ENCODE results near the gene DNASE1.

The DNASE1 gene

DNA sequence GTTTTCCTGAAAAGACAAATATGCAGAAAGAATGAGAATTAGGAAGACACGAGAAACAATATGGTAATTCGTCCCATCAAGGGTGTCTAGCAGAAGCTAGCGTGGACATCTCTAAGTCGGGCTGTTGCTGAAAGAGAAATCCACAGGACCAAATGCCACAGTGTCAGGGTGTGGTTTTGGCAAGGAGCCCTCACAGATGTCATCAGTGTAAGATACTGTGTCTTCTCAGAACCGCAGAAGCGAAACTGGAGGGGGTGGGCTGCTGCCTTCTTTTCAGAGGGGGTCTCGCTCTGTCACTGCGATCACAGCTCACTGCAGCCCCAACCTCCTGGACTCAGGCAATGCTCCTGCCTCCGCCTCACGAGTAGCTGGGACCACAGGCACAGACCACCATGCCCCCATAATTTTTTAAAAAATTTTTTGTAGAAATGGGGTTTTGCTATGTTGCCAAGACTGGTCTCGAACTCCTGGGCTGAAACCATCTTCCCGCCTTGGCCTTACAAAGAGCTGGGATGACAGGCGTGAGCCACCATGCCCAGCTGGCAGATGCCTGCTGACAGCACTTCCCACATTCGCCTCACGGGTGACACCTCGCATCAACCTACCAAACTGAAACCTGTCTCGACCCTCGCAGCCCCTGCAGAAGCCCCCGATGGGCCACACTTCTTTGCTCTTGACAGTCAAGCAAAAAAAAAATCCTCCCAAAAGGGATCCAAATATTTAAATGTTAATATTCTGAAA lies 36.7 kb downstream of the DNASE1 start:
- TF ChIP-seq SIN3A (IDR thresholded peaks at IDR 0.05; ENCODE audit: borderline replicate concordance, insufficient read depth, low read length) (no peak), TAF1 (IDR thresholded peaks at IDR 0.05; ENCODE audit: borderline replicate concordance, insufficient read depth, low read length) (no peak), POLR2AphosphoS5 (IDR thresholded peaks at IDR 0.05; ENCODE audit: low read depth, low read length) (no peak), FOXP2 (optimal IDR thresholded peaks at IDR 0.05; ENCODE audit: borderline replicate concordance, extremely low read depth, extremely low read length, insufficient read depth) (no peak)
- TF ChIP-seq, protein P1, sequence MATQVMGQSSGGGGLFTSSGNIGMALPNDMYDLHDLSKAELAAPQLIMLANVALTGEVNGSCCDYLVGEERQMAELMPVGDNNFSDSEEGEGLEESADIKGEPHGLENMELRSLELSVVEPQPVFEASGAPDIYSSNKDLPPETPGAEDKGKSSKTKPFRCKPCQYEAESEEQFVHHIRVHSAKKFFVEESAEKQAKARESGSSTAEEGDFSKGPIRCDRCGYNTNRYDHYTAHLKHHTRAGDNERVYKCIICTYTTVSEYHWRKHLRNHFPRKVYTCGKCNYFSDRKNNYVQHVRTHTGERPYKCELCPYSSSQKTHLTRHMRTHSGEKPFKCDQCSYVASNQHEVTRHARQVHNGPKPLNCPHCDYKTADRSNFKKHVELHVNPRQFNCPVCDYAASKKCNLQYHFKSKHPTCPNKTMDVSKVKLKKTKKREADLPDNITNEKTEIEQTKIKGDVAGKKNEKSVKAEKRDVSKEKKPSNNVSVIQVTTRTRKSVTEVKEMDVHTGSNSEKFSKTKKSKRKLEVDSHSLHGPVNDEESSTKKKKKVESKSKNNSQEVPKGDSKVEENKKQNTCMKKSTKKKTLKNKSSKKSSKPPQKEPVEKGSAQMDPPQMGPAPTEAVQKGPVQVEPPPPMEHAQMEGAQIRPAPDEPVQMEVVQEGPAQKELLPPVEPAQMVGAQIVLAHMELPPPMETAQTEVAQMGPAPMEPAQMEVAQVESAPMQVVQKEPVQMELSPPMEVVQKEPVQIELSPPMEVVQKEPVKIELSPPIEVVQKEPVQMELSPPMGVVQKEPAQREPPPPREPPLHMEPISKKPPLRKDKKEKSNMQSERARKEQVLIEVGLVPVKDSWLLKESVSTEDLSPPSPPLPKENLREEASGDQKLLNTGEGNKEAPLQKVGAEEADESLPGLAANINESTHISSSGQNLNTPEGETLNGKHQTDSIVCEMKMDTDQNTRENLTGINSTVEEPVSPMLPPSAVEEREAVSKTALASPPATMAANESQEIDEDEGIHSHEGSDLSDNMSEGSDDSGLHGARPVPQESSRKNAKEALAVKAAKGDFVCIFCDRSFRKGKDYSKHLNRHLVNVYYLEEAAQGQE (IDR thresholded peaks at IDR 0.05; ENCODE audit: insufficient read depth in 1 of 2, low read depth in 2 of 2, low read length in 2 of 2), result no peak

DNA sequence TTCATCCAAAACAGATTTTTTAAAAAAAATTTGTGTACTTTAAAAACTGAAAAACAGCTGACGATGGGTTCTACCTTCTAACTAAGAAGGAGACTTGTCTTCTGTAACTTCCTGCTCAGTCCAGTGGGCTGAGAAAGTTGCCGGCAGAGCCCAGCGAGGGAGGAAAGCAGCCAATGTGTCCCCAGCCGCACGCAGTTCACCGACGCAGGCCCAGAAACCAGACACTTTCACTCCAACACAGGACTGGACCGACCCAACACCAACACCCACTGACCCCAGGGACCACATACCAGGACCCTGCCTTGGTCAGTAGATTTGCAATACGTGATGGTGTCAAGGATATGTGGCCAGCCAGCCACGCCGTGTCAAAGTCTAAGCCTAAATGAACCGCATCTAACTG lies 37.3 kb downstream of the DNASE1 start:
- TF ChIP-seq TAF1 (IDR thresholded peaks at IDR 0.05; ENCODE audit: borderline replicate concordance, insufficient read depth, low read length), result no peak
- TF ChIP-seq, protein P1 (IDR thresholded peaks at IDR 0.05; ENCODE audit: insufficient read depth in 1 of 2, low read depth in 2 of 2, low read length in 2 of 2), result no peak
- TF ChIP-seq SIN3A (IDR thresholded peaks at IDR 0.05; ENCODE audit: borderline replicate concordance, insufficient read depth, low read length), result no peak
- TF ChIP-seq POLR2AphosphoS5 (IDR thresholded peaks at IDR 0.05; ENCODE audit: low read depth, low read length), result no peak
- TF ChIP-seq FOXP2 (optimal IDR thresholded peaks at IDR 0.05; ENCODE audit: borderline replicate concordance, extremely low read depth, extremely low read length, insufficient read depth), result no peak

DNA sequence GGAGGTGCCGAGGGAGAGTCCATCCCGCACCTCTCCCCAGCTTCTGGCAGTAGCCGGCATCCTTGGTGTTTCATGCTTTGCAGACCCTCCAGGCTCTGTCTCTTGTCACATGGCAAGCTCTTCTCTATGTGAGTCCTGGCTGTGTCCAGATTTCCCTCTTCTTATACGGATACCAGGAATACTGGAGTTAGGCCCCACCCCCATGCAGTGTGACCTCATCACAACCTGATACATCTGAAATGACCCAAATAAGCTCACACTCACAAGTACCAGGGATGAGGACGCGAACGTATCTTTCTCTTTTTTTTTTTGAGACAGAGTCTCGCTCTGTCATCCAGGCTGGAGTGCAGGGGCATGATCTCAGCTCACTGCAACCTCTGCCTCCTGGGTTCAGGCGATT lies 39.6 kb downstream of the DNASE1 start:
- TF ChIP-seq FOXP2 (optimal IDR thresholded peaks at IDR 0.05; ENCODE audit: borderline replicate concordance, extremely low read depth, extremely low read length, insufficient read depth) (no peak), SIN3A (IDR thresholded peaks at IDR 0.05; ENCODE audit: borderline replicate concordance, insufficient read depth, low read length) (no peak), TAF1 (IDR thresholded peaks at IDR 0.05; ENCODE audit: borderline replicate concordance, insufficient read depth, low read length) (no peak), POLR2AphosphoS5 (IDR thresholded peaks at IDR 0.05; ENCODE audit: low read depth, low read length) (no peak)
- TF ChIP-seq, protein P1 (IDR thresholded peaks at IDR 0.05; ENCODE audit: insufficient read depth in 1 of 2, low read depth in 2 of 2, low read length in 2 of 2), result no peak

DNA sequence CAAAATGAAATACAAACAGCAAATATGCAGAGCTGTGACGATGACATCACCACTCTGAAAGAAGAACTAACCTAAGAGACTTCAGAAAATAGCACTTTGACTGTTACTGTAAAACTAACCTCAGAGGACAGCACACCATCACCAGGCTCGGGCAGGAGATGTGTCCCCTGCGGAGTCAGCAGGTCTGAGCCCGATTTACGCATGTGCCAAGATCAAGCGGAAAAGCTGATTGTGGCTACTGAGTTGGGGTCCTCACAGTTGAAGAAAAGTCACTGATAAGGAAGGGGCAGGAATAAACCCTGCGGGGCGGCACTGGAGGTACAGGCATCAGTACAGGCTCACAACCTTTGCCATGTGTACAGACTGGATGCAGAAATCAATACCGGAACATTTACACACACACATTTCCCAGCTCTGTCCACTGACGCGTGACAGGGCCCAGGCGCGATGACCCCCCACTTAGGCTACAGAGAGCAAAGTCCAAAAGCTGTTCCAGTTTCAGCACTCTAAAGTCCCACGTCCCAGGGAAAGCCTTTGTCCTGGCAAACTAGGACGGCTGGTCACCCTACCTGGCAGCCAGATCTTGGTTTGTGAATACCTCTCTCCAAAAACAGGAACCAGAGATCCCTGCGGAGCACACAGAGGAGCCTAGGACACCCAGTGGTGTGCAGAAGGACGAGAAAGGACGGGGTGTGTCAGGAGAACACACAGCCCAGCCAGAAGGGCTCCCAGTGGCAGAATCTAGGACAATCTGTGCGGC lies 41.3 kb downstream of the DNASE1 start:
- TF ChIP-seq, protein P1 (IDR thresholded peaks at IDR 0.05; ENCODE audit: insufficient read depth in 1 of 2, low read depth in 2 of 2, low read length in 2 of 2), result no peak
- TF ChIP-seq POLR2AphosphoS5 (IDR thresholded peaks at IDR 0.05; ENCODE audit: low read depth, low read length) (no peak), SIN3A (IDR thresholded peaks at IDR 0.05; ENCODE audit: borderline replicate concordance, insufficient read depth, low read length) (no peak), FOXP2 (optimal IDR thresholded peaks at IDR 0.05; ENCODE audit: borderline replicate concordance, extremely low read depth, extremely low read length, insufficient read depth) (no peak), TAF1 (IDR thresholded peaks at IDR 0.05; ENCODE audit: borderline replicate concordance, insufficient read depth, low read length) (no peak)
